ENCODE results near the gene AP3B1. TPM values are rescaled to one million over a fixed set of nuclear protein-coding genes. Genes with fewer than 3 reads are reported as not detected.

The AP3B1 gene
- total and polyA plus RNA-seq, 2 donors (not counting 1 experiment from before 2014, with no cell fraction given), result 26.8 to 58.9 TPM

- H3K4me3 Mint-ChIP-seq, result no peak overlapping the region
- no peak overlapping the region for H3K27ac Mint-ChIP-seq
- peaks cover 94% of the 10 kb centered on the region for H3K79me2 ChIP-seq (ENCODE audit: control insufficient read depth, insufficient read depth, low read length)
- no peak for DNase-seq
- H3K27ac ChIP-seq (ENCODE audit: low read length in 2 of 2), result no peak overlapping the region
- H2AFZ ChIP-seq (ENCODE audit: insufficient read depth, low read depth, low read length, poor library complexity, severe bottlenecking), result no peak overlapping the region
- ChIA-PET POLR2A (no interaction called here), CTCF (no interaction called here)
- H3K9ac ChIP-seq (ENCODE audit: low read length), result no peak overlapping the region
- H3K27me3 Mint-ChIP-seq, result no peaks in the 10 kb centered on the region
- peaks cover 36% of the 10 kb centered on the region for H4K20me1 ChIP-seq (ENCODE audit: control insufficient read depth, insufficient read depth, low read length, poor library complexity, severe bottlenecking)
- 100% methylated on average over 1 of the region's 1 CpG for WGBS (ENCODE audit: insufficient coverage)
- intact Hi-C loops (cut with micrococcal nuclease), result no loop called here
- H3K9me3 ChIP-seq (ENCODE audit: control extremely low read depth in 1 of 3, control insufficient read depth in 2 of 3, insufficient read depth in 1 of 3, low read length in 2 of 3), result no peaks in the 10 kb centered on the region
- no peak for ATAC-seq (ENCODE audit: low read depth)
- H3K4me3 ChIP-seq (ENCODE audit: control extremely low read depth in 1 of 5, extremely low read depth in 1 of 5, insufficient read depth in 1 of 5, low read depth in 2 of 5, low read length in 4 of 5), result no peak overlapping the region
- no peaks in the 10 kb centered on the region for H3K27me3 ChIP-seq (replicated peaks in 1 of 4; ENCODE audit: control extremely low read depth in 1 of 4, control insufficient read depth in 3 of 4, insufficient read depth in 4 of 4, low read length in 3 of 4)
- H3K4me1 Mint-ChIP-seq, result peaks cover 44% of the 10 kb centered on the region
- TF ChIP-seq CTCF (IDR thresholded peaks at IDR 0.05) (no peak), EZH2 (IDR thresholded peaks at IDR 0.05; ENCODE audit: borderline replicate concordance, insufficient read depth, low read depth, low read length, poor library complexity, severe bottlenecking) (no peak)
- no peak overlapping the region for H3K4me2 ChIP-seq (replicated peaks; ENCODE audit: low read depth, low read length, poor library complexity, severe bottlenecking)
- no peaks in the 10 kb centered on the region for H3K9me3 Mint-ChIP-seq (ENCODE audit: insufficient read depth)
- H3K36me3 ChIP-seq (replicated peaks in 1 of 2; ENCODE audit: control extremely low read depth in 1 of 2, control insufficient read depth in 1 of 2, extremely low read depth in 1 of 2, insufficient read depth in 2 of 2, low read length in 1 of 2), result peaks cover 0 to 4% of the 10 kb centered on the region in 2 experiments
- H3K4me1 ChIP-seq (ENCODE audit: control insufficient read depth in 2 of 2, insufficient read depth in 2 of 2, low read length in 2 of 2), result no peaks in the 10 kb centered on the region
Measured at GRCh38 chr5:78286290-78286689, 8.2 kb downstream of the AP3B1 start.

- Histone ChIP-seq H3K79me2 (ENCODE audit: control insufficient read depth, insufficient read depth, low read length) (peaks cover 90% of the 10 kb centered on the region), H3K4me1 (ENCODE audit: control insufficient read depth in 2 of 2, insufficient read depth in 2 of 2, low read length in 2 of 2) (no peaks in the 10 kb centered on the region), H4K20me1 (ENCODE audit: control insufficient read depth, insufficient read depth, low read length, poor library complexity, severe bottlenecking) (peaks cover 40% of the 10 kb centered on the region), H3K4me3 (ENCODE audit: control extremely low read depth in 1 of 5, extremely low read depth in 1 of 5, insufficient read depth in 1 of 5, low read depth in 2 of 5, low read length in 4 of 5) (no peak overlapping the region), H3K36me3 (replicated peaks in 1 of 2; ENCODE audit: control extremely low read depth in 1 of 2, control insufficient read depth in 1 of 2, extremely low read depth in 1 of 2, insufficient read depth in 2 of 2, low read length in 1 of 2) (peaks cover 0 to 4% of the 10 kb centered on the region in 2 experiments), H3K9ac (ENCODE audit: low read length) (no peak overlapping the region), H3K27ac (ENCODE audit: low read length in 2 of 2) (no peak overlapping the region), H3K27me3 (replicated peaks in 1 of 4; ENCODE audit: control extremely low read depth in 1 of 4, control insufficient read depth in 3 of 4, insufficient read depth in 4 of 4, low read length in 3 of 4) (no peaks in the 10 kb centered on the region), H3K4me2 (replicated peaks; ENCODE audit: low read depth, low read length, poor library complexity, severe bottlenecking) (no peak overlapping the region), H3K9me3 (ENCODE audit: control extremely low read depth in 1 of 3, control insufficient read depth in 2 of 3, insufficient read depth in 1 of 3, low read length in 2 of 3) (no peaks in the 10 kb centered on the region), H2AFZ (ENCODE audit: insufficient read depth, low read depth, low read length, poor library complexity, severe bottlenecking) (no peak overlapping the region)
- CTCF ChIA-PET, result interaction anchor here (1.0 kb wide), 1 partner anchor 8 kb away, joined by 3 read pairs; no protein-coding TSS in a partner anchor
- ATAC-seq (ENCODE audit: low read depth) (no peak), DNase-seq (no peak)
- no CpG with 5 or more reads among the region's 1 CpG for WGBS (ENCODE audit: insufficient coverage)
- POLR2A ChIA-PET, result interaction anchor here (1.6 kb wide), 1 partner anchor 76 kb away, joined by 5 read pairs; the partner anchor contains the start of gene SCAMP1
- intact Hi-C loops (cut with micrococcal nuclease), result no loop called here
- Mint-ChIP-seq H3K4me1 (peaks cover 29% of the 10 kb centered on the region), H3K27me3 (no peaks in the 10 kb centered on the region), H3K27ac (no peak overlapping the region), H3K4me3 (no peak overlapping the region), H3K9me3 (ENCODE audit: insufficient read depth) (no peaks in the 10 kb centered on the region)
- TF ChIP-seq EZH2 (IDR thresholded peaks at IDR 0.05; ENCODE audit: borderline replicate concordance, insufficient read depth, low read depth, low read length, poor library complexity, severe bottlenecking), result no peak
- no peak for TF ChIP-seq CTCF (IDR thresholded peaks at IDR 0.05)
Measured at GRCh38 chr5:78283802-78284201, 10.7 kb downstream of the AP3B1 start.
